Right lobe of liver (tissue), 4 donors: ENCODE data around the gene STRN4.

ENCODE experiments used
- POLR2A ChIP-seq: fragments of 450-650 bp; IDR thresholded peaks from one replicate; pipeline ENCODE4 v1.6.1; 2017; ENCODE audit warnings: antibody characterized with exemption, mild to moderate bottlenecking
- TF ChIP-seq, protein P1 (sequence below), 4 donors: fragments of 200-600 bp in 3 of 4; fragments of 450-650 bp in 1 of 4; IDR thresholded peaks; one replicate each; pipeline versions ENCODE4 v1.5.1 to v1.8.0; 2016 to 2022; ENCODE audit warnings: antibody characterized with exemption in 4 of 4, mild to moderate bottlenecking in 2 of 4
- donor health status: DM: no; HTN: no; CAD: no.
- donor health status: DM: no; HTN: no; CAD: no.
- donor health status: DM: no; HTN: yes; CAD: no.

DNA sequence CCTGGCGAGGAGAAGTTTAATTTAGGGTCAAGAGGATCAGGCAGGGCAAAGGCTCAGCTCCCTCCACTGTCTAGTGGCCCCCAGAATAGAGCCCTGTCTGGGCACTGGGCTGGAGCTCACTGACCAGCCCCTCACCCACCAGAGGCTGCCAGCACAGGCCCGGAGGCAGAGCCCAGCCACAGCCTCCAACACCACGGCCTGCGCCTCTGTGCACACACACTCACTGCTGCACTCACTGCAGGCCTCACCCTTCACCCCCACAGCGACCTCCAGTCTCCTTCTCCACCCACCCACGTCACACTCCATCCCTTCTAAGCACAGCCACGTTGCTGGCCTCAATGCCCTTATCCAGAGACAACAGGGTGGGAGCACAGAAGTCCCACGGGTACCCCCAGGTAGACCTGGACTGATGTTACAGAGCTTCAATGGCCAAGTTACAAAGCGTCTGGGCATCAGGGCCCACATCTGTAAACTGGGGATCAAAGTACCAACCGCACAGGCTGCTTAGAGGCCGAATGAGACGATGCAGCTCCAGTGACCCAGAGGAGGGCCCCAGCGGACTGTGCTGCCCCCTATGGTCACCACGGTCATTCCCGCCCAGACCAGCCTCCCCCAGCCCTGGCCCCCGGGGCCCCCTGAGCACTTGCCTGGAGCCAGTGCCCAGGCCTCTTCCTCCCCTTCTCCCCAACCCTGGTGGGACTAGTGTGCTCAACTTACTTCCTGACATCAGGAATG is 24.8 kb downstream of the STRN4 start:
- TF ChIP-seq POLR2A = no peak
- TF ChIP-seq, protein P1, sequence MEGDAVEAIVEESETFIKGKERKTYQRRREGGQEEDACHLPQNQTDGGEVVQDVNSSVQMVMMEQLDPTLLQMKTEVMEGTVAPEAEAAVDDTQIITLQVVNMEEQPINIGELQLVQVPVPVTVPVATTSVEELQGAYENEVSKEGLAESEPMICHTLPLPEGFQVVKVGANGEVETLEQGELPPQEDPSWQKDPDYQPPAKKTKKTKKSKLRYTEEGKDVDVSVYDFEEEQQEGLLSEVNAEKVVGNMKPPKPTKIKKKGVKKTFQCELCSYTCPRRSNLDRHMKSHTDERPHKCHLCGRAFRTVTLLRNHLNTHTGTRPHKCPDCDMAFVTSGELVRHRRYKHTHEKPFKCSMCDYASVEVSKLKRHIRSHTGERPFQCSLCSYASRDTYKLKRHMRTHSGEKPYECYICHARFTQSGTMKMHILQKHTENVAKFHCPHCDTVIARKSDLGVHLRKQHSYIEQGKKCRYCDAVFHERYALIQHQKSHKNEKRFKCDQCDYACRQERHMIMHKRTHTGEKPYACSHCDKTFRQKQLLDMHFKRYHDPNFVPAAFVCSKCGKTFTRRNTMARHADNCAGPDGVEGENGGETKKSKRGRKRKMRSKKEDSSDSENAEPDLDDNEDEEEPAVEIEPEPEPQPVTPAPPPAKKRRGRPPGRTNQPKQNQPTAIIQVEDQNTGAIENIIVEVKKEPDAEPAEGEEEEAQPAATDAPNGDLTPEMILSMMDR (IDR thresholded peaks at IDR 0.05) = no peak
